Suppressor macrophage treated with lipopolysaccharide for 1 hour (primary cell): ENCODE results near the gene HRH1.
A peak's percentile ranks its signal among the peaks of the same experiment; 100 is the strongest.

Experiments used
- DNase-seq, 3 donors: peaks; one replicate each; pipeline ENCODE4 v3.0.0-alpha.2; 2020 to 2022

Gene HRH1

DNA sequence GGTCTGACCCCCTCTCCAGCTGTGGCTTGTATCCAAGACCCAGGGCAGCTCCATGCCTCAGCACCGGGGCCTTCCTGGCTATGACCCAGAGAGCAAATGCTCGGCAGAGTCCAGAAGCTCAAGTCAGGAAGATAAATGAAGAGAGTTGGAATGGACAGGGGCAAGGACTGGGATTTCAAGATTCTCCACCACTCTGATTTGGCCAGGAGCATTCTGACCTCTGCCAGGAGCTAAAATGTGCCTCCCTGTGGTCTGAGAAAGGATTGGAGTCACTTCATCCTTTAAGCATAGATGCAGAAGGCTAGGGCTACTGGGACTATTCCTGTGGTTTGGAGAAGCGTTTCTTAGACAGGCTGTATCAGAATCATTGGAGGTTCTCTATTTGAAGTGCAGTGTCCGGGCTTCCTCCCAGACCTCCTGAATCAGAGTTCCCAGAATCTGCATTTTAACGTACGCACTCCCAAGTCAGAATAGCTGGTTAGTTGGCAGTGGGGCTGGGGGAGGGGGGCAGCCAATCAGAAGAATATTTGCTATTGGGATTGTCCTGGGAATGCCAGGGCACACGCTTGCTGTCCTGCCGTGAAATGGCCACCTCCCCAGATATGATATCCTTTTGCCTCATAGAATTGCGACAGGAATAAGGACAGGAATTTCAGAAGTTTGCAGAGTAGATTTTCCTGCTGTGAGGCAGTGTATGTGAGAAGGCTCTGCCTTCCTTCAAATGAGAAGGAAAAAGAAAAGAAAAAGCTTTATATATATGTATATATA, 57.4 kb downstream of the HRH1 start:
- DNase-seq, result no peak

DNA sequence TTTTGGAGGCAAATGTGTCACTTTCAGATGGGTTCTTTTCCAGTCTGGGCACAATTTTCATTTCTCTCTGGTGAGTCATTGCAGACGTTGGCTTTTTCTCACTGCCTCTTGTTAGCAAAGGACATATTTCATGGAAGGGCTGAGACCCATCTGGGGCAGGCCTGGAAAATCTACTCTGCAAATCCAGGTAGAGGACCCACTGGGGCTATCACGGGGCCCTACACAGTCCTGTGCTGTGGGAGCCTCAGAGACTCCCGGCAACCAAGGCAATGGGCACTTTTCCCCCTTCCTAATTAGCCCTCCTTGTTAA, 58.0 kb downstream of the HRH1 start:
- DNase-seq, result peak in 1 of 3 donors; percentile 53

DNA sequence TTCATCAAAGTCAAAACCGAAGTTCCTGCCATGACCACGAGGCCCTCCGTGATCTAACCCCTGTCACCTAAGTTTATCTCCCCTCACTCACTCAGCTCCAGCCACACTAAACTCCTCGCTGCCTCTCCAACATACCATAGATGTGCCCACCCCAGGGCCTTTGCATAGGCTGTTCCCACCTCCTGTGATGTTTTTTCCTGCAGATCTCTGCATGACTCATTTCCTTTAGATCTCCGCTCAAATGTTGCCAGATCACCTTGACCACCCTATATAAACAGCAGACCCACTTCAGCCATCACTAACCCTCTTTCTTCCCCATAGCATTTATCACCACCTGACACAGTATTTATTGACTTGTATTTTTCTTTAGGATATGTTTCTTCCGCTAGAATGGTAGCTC, 58.5 kb downstream of the HRH1 start:
- no peak for DNase-seq

DNA sequence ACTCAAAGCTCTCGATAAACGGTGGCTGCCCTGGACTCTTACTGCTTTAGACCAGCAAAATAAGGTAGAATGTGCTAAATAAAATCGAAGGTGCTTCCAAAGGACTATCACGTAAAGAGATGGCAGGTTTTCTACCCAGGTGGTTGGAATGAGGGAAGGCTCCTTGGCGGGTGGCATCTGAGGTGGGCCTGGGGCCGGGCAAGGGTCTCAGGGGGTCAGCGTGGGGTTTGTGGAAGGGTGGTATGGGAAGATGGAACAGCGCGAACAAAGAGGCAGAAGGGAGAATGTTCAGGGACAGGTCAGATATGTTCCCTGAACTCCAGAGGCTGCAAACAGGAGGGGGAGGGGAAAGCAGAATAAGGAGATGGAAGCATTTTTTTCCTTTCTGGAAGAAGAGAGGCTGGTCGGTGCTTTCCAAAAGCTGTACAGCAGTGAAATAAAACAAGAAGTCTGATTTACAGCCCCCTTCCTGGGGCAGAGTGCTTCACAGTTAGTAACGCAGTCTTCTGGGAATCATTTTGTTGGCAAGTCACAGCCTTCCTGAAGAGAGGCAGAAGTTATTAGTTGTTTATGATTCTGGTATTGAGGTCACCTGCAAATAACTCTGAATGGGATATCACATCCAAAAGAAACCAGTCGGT, 59.6 kb downstream of the HRH1 start:
- DNase-seq, result no peak

DNA sequence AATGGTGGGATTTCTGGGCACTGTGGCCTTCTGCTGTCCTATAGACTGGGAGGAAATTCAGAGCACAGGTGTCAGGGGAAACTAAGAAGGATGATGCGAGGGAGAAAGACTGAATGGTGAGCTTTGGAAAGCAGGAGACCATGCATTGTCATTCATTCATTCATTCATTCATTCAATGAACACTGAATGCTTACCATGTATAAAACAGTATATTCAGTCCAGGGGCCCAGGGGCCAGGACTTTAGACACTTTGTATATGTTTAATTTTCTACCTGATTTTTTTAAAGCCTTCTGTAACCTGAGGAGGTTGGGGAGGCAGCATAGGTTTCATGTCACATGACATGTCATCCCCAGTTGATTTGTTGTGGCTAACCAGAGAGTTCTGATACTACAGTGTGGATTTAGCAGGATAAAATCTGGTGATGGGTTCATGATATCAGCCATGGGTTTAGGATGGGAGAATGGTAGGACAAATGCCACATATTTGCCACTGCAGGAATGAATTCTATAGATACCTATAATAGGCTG, 60.2 kb downstream of the HRH1 start:
- DNase-seq, result no peak

DNA sequence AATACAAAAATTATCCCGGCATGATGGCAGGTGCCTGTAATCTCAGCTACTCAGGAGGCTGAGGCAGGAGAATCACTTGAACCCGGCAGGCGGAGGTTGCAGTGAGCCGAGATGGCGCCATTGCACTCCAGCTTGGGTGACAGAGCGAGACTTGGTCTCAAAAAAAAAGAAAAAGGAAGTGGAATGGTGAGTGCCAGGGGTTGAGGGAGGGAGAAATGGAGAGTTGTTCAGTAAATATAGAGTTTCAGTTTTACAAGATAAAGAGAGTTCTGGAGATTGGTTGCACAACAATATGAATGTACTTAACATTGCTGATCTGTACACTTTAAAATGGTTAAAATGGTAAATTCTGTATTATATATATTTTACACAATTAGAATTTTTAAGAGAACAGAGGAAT, 63.1 kb downstream of the HRH1 start:
- DNase-seq, result peak; percentile 45 to 61 (median 59)

DNA sequence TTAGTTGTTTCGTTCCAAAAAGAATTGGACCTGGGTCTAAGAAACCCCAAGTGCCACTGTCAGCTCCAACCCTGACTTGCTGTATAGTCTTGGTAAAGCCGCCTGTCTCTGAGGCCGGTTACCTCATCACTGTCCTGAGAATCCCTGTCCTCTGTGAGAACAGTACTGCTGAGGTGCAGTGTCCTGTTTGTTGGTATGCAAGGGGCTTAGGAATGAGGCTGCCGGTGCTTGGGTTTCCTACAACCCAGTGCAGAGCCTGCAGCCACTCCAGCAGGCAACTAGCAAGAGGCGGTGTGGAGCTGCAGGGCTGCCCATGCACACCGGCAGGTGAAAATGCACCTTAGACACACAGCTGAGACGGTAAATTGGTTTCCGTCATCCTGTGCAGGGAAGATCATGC, 65.9 kb downstream of the HRH1 start:
- no peak for DNase-seq

DNA sequence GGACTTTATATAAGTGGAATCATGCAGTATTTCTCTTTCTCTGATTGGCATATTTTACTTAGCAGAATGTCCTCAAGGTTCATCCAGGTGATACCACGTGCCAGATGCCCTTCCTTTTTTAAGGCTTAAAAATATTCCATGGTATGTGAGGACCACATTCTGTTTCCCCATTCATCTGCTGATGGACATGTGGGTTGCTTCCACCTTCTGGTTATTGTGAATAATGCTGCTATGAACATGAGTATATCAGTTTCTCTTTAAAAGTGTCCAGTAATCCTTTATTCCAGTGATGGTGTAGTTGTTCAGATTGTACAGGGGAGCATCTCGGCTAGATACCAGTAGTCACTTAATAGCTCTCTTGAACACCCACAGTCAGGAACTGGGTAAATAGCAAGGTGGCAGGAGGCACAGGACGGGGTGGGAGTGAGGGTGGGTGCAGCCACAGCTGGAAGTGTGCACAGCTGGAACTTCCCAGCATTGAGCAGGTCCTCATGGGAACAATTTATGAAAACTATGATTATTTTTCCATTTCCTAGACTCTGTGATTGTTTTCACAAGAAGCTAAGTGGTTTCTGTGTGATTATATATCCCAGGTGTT, 67.6 kb downstream of the HRH1 start:
- DNase-seq, result peak in 1 of 3 donors; percentile 45

DNA sequence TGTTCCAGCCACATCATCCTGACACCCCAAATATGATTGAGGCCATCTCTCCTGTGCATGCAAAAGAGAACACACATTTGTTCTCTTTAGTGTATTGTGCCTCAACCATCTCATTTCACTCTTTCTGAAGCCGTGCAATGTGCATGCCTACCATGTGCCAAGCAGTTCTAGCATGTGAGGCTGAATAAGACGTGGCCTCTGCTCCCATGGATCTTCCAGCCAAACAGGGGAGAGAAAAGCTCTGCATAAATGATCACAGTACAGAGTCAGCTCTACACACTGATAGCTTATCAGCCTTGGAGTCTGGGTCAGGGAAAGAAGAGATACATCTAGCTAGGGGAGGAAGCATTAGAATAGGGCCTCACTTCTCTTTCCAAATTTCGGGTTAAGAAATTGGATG, 69.7 kb downstream of the HRH1 start:
- no peak for DNase-seq

DNA sequence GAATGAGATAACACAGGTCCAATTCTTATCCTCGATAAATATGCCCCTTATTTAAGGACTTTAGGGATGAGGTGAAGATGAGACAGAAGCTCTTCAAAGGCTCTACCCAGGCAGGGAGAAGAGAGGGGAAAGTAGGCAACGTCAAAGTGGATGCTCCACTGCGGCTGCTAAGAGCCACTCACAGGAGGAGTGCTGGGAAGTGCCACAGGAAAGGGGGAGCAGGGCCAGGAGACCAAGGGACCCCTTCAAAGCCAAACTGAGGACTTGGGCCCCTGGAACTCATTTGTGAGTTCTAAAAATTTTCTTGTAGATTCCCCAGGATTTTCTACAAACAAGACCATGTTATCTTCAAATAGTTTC, 70.6 kb downstream of the HRH1 start:
- peak in 1 of 3 donors; percentile 28 for DNase-seq

DNA sequence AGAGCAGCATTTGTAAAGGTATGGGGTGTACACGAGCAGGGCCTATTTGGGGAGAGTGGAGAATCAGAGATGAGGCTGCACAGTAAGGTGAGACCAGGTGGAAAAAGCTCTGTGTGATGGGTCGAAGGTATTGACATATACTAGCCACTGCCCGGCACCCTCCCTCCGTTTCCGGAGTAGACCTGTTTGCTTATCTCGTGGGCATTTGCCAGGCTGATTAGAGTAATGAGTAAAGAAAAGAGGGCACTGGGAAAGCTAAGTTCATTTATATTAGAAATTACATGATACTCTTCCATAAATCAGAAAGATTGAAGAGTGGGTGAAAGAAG, 71.7 kb downstream of the HRH1 start:
- DNase-seq, result no peak

DNA sequence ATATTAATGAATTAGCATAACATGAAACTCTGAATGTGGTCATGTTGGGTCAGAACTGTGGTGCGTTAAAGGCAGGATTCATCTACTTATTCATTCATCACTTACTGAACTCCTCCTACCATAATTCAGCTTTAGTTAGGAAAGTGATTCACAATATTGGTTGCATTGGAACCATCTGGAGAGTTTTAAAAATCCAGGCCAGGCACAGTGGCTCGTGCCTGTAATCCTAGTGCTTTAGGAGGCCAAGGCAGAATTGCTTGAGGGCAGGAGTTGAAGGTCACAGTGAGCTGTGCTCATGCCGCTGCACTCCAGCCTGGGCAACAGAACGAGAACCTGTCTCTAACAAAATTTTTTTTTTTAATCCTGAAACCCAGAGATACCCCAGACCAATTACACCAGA, 73.7 kb downstream of the HRH1 start:
- DNase-seq, result no peak

DNA sequence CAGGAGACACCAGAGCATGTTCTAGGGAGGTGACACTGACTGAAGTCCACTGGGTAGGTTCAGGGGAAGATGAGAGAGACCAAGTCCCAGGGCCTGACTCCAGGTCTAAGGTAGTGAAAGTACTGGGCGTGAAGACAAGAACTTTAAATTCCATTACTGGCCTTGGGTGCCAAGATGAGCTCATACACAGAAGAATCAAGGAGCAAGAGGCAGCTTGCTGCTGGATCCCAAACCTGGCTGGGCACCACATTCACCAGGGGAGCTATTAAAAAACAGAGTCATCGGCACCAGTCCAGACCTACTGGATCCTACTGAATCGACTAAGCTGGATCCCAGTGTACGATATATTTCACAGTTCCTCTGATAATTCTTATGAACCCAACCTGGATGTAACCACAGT, 75.8 kb downstream of the HRH1 start:
- DNase-seq, result no peak

DNA sequence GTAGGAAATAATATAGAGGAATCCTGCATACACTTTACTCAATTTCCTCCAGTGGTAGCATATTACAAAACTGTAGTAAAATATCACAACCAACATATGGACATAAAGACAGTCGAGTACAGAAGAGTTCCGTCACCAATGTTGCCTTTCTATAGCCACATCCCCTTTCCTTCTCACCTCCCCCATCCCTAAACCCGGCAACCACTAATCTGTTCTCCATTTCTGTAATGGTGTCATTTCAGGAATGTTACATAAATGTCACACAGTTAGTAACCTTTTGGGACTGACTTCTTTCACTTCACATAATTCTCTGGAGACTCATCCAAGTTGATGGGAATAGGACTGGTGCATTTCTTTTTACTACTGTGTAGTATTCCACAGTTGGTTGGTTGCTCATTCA, 76.5 kb downstream of the HRH1 start:
- peak; percentile 85 to 93 (median 92) for DNase-seq

DNA sequence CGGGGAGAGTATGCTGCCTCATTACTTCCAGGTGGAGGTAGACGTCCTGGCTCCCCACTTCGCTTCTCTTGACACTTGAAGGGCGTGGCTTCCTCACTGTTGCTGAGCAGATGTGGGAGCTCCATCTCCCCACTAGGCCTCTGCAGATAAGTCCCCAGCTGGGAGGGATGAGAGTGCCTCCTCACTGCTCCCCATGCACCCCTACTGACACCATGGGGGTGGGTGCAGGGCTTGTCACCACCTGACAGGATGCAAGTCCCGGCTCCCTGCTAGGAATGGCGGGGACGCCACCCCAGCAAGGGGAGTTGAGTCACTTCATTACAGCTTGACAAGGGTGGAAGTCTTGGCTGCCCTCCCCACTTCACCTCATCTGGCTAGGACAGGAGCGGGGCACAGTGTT, 81.1 kb downstream of the HRH1 start:
- DNase-seq, result no peak

DNA sequence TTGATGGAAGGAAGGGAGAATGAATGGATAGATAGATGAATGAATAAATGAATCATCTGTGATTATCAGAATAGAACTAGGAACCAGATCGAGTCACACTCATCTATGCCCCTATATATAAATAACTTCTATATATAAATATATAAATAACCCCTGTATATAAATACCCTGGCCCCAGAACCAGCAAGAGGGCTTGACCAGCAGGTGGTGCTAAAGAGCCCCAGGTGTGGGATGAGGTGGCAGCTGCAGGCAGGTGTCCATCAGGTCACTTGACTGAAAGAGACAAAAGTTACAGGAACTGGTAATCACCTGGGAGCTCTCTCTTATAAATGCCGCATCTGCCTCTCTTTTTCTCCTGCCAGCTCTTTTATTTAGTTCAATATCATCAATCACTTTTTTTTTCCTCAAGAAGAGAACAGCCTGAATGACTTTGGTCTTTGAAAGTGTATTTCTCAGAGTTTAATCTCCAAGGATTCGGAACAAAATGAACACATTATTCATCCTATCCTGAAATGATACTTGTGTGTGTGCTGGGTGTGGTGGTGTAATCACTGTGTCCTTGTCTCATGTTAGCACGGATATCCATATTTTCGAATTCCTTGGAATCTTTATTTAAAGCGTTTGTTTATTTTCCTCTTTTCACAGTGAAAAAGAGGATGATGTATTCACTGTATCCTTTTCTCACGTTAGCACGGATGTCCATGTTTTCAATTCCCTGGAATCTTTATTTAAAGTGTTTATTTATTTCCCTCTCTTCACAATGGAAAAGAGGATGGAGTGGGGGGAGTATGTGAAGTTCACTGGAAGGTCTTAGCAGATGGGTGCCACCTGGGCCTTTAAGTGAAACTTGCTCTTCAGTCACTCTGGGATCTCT, 82.5 kb downstream of the HRH1 start:
- DNase-seq, result peak in 1 of 3 donors; percentile 65

DNA sequence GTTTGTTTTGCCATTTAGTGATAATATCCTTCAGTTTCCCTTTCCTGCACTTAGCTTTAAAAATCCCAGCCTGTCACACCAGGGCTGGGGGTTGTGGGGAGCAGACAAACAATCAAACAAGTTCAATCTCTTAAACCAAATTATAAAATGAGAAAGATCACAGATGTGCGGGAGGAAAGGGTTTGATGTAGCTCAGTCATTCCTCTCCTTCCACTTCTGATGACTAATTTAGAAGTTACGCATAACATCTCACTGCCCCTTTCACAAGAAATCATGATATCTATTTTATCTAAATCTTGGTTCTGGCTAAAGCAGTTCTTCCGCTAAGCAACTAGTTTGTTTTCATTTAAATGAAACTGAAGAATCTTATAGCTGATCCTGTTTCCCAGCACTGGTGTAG, 83.8 kb downstream of the HRH1 start:
- no peak for DNase-seq

DNA sequence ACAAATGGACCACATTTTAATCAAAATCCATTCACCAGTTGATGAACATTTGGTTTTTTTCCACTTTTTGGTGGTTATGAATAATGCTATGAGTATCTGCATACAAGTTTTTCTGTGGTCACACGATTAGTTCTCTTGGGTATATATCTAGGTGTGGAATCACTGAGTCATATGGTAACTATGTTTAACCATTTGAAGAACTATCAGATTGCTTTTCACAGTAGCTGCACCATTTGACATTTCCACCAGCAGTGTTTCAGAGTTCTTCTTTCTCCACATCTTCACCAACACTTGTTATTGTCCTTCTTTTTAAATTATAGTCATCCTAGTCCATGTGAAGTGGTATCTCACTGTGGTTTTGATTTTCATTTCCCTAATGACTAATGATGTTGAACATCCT, 84.6 kb downstream of the HRH1 start:
- no peak for DNase-seq

DNA sequence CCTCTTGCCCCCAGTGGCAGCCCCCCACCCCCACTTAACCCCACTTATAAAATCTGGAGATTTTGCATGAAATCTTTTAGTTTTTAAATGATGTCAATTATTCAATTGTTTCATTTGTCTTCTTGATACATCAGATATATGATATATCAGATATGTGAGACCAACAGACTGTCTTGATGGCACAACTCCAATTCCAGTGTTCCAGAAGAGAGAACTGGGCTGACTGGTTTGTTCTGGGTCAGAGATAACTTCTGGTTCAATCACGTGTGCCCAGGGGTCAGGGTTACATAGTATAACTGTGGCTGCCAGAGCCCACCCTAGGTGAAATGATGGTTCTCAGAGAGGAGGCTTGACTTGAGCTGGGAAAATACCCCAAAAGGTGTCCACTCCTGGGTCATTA, 85.5 kb downstream of the HRH1 start:
- DNase-seq, result no peak

DNA sequence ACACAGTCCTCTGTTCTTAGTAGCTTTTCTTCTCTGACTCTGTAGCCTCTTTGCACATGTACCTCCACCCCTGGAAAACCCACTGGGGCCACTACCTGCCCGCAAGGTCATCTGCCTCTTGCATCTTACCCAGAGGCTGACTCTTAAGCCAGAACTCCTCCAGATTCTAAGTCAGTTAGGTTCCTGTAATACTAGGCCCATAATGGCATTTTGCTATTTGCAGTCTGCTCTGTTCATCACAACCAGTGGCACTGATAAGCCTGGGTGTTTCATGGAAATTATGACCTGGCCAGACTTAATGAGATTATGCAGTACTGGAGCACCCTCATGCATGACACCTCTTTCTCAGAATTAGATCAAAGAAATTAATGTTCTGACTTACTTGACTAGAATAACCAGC, 86.2 kb downstream of the HRH1 start:
- no peak for DNase-seq

DNA sequence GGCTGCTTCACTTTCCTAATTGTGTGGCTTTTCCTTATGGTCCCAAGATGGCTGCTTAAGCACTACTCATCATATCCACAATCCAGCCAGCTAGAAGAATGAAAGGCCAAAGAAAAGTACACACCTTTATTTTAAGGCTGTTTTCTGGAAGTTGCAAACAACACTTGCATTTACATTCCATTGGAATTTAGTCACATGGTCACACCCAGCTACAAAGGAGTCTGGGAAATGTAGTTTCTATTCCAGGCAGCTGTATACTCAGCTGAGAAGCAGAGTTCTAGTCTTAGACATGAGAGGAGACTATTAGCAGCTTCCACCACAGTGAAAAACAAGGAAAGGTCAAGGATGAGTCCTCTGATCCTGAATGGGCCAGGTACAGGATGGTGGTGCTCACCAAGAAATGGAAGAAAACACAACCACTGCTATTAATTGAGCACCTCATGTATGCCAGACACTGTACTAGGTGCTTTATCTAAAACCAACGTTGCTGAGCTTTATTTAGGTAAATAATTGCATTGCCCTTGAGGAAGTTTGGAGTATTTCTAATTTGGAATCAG, 89.9 kb downstream of the HRH1 start:
- DNase-seq, result no peak

DNA sequence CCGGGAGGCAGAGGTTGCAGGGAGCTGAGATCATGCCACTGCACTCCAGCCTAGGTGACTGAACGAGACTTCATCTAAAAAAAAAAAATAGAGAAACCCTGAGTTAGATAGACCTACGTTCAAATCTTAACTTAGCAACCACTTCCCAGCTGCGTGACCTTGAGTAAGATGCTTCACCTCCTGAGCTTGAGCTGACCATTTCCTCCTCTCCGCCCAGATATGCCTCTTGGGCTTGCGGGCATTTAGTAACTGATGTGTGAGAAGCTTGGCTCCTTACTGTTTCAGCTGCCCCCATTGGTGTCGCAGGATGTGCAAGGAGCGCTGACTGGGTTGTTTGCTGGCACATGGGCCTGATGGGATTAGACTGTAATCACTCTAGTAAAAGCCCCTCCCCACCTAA, 91.0 kb downstream of the HRH1 start:
- no peak for DNase-seq
